OCI-LY1 (cell line): ENCODE measurements around the gene RXFP2.

Source experiments
- H2AFZ ChIP-seq: fragments of 200-600 bp; sonication (generic), shearing (Covaris generic); 2 replicates; pipeline ENCODE4 v1.6.0; 2014; ENCODE audit warnings: antibody characterized with exemption, mild to moderate bottlenecking, low read length
- H3F3A ChIP-seq: fragments of 200-600 bp; sonication (generic), shearing (Covaris generic); 2 replicates; pipeline ENCODE4 v1.6.0; 2014; ENCODE audit warnings: mild to moderate bottlenecking, antibody characterized with exemption, low read length, moderate library complexity; ENCODE audit not compliant: insufficient read depth
- H3K27ac ChIP-seq: fragments of 200-600 bp; sonication (generic); 2 replicates; pipeline ENCODE4 v1.5.1; 2014; ENCODE audit warnings: low read length, mixed run types, mild to moderate bottlenecking, low read depth; ENCODE audit not compliant: poor library complexity, severe bottlenecking
- H3K27me3 ChIP-seq: fragments of 200-600 bp; sonication (generic); 2 replicates; pipeline ENCODE4 v1.6.0; 2014; ENCODE audit warnings: antibody characterized with exemption, mild to moderate bottlenecking, low read length, moderate library complexity; ENCODE audit not compliant: insufficient read depth
- H3K36me3 ChIP-seq: fragments of 200-600 bp; sonication (generic); 2 replicates; pipeline ENCODE4 v1.6.1; 2014; ENCODE audit warnings: mild to moderate bottlenecking, antibody characterized with exemption, low read length, moderate library complexity, mixed read lengths; ENCODE audit not compliant: insufficient read depth
- H3K4me1 ChIP-seq: fragments of 200-600 bp; sonication (generic); 2 replicates; pipeline ENCODE4 v1.5.1; 2014; ENCODE audit warnings: mild to moderate bottlenecking, low read length, moderate library complexity; ENCODE audit not compliant: insufficient read depth, severe bottlenecking
- H3K4me2 ChIP-seq: fragments of 200-600 bp; sonication (generic), shearing (Covaris generic); 2 replicates; pipeline ENCODE4 v1.6.1; 2014; ENCODE audit warnings: low read length
- H3K4me3 ChIP-seq: fragments of 200-600 bp; sonication (generic); 2 replicates; pipeline ENCODE4 v1.5.1; 2014; ENCODE audit warnings: low read length, low read depth, mild to moderate bottlenecking, mixed read lengths; ENCODE audit not compliant: poor library complexity, severe bottlenecking
- H3K79me2 ChIP-seq: fragments of 200-600 bp; shearing (Covaris generic); 2 replicates; pipeline ENCODE4 v1.6.1; 2016; ENCODE audit warnings: mixed run types, low read length, mixed read lengths; ENCODE audit not compliant: insufficient read depth
- H3K9ac ChIP-seq: fragments of 200-600 bp; sonication (generic), shearing (Covaris generic); 2 replicates; pipeline ENCODE4 v1.6.1; 2014; ENCODE audit warnings: mild to moderate bottlenecking, low read length, mixed read lengths
- H3K9me2 ChIP-seq: fragments of 200-600 bp; sonication (generic), shearing (Covaris generic); 2 replicates; pipeline ENCODE4 v1.6.1; 2014; ENCODE audit warnings: low read depth, mild to moderate bottlenecking, low read length, mixed read lengths
- H3K9me3 ChIP-seq: fragments of 200-600 bp; shearing (Covaris generic); 2 replicates; pipeline ENCODE4 v1.6.1; 2014; ENCODE audit warnings: low read length, mixed read lengths
- H4K20me1 ChIP-seq: fragments of 200-600 bp; sonication (generic), shearing (Covaris generic); 2 replicates; pipeline ENCODE4 v1.6.0; 2016; ENCODE audit warnings: mild to moderate bottlenecking, low read length; ENCODE audit not compliant: insufficient read depth
- CTCF ChIP-seq: fragments of 200-600 bp; sonication (generic), shearing (Covaris generic); IDR thresholded peaks from 2 replicates; pipeline ENCODE4 v1.5.1; 2017; ENCODE audit warnings: mild to moderate bottlenecking, antibody characterized with exemption, low read length, moderate library complexity, mixed read lengths
- EZH2 ChIP-seq: fragments of 200-600 bp; sonication (generic), shearing (Covaris generic); IDR thresholded peaks from 2 replicates; pipeline ENCODE4 v1.8.0; 2017; ENCODE audit warnings: borderline replicate concordance, mixed run types, mild to moderate bottlenecking, antibody characterized with exemption, low read length, moderate library complexity, mixed read lengths

The RXFP2 gene

GRCh38 chr13:31749929-31750328, 10.6 kb downstream of the RXFP2 start:
- Histone ChIP-seq H4K20me1 (no peaks in the 10 kb centered on the region), H3K36me3 (no peaks in the 10 kb centered on the region), H3K9me3 (no peaks in the 10 kb centered on the region), H3K9ac (no peak overlapping the region), H3K4me3 (no peak overlapping the region), H3K9me2 (no peaks in the 10 kb centered on the region), H2AFZ (no peak overlapping the region), H3K4me2 (no peak overlapping the region), H3F3A (no peaks in the 10 kb centered on the region), H3K4me1 (no peaks in the 10 kb centered on the region), H3K27me3 (0 out of 2 replicates have a peak, but pooled peaks cover under 1% of the 10 kb centered on the region), H3K27ac (no peak overlapping the region), H3K79me2 (no peaks in the 10 kb centered on the region)
- no peak for TF ChIP-seq EZH2
- no peak for TF ChIP-seq CTCF

GRCh38 chr13:31755211-31755610, 15.9 kb downstream of the RXFP2 start:
- no peak overlapping the region for H3K27ac ChIP-seq
- H3K79me2 ChIP-seq, result no peaks in the 10 kb centered on the region
- H3K9ac ChIP-seq, result no peak overlapping the region
- H3K4me3 ChIP-seq, result no peak overlapping the region
- H3K9me3 ChIP-seq, result no peaks in the 10 kb centered on the region
- H3F3A ChIP-seq, result no peaks in the 10 kb centered on the region
- H3K4me2 ChIP-seq, result no peak overlapping the region
- 0 out of 2 replicates have a peak, but pooled peaks cover 4% of the 10 kb centered on the region for H3K27me3 ChIP-seq
- no peaks in the 10 kb centered on the region for H3K4me1 ChIP-seq
- no peaks in the 10 kb centered on the region for H3K9me2 ChIP-seq
- H2AFZ ChIP-seq, result no peak overlapping the region
- no peak for TF ChIP-seq EZH2
- no peak for TF ChIP-seq CTCF
- no peaks in the 10 kb centered on the region for H4K20me1 ChIP-seq
- no peaks in the 10 kb centered on the region for H3K36me3 ChIP-seq

- Histone ChIP-seq H3K4me1 (no peaks in the 10 kb centered on the region), H3K4me3 (no peak overlapping the region), H4K20me1 (no peaks in the 10 kb centered on the region), H3K4me2 (no peak overlapping the region), H3K27ac (no peak overlapping the region), H2AFZ (no peak overlapping the region), H3F3A (no peaks in the 10 kb centered on the region), H3K9me3 (no peaks in the 10 kb centered on the region), H3K36me3 (no peaks in the 10 kb centered on the region), H3K9me2 (no peaks in the 10 kb centered on the region), H3K27me3 (0 out of 2 replicates have a peak, but pooled peaks cover 4% of the 10 kb centered on the region), H3K9ac (no peak overlapping the region), H3K79me2 (no peaks in the 10 kb centered on the region)
- TF ChIP-seq CTCF (no peak), EZH2 (no peak)
Measured at GRCh38 chr13:31755803-31756212, 16.5 kb downstream of the RXFP2 start.
